RWPE1 (cell line): ENCODE measurements around the gene RNASE13.

ENCODE experiments used
- CTCF ChIA-PET: fragments of 350-600 bp; sonication (Branson Sonifier 250); formaldehyde crosslinking; extraction: SDS; loops from one replicate; lab custom pipeline; 2021; lab: Yijun Ruan, JAX
- POLR2A ChIA-PET: fragments of 400-600 bp; formaldehyde crosslinking; extraction: SDS; loops from one replicate; lab custom pipeline; 2020; ENCODE audit warnings: antibody characterized with exemption; ENCODE audit not compliant: low non-redundant PET; lab: Yijun Ruan, JAX
- DNase-seq: peaks from one replicate; pipeline ENCODE4 v3.0.0; 2012; ENCODE audit warnings: low spot score
- H3K27ac ChIP-seq: fragments of 450-650 bp; 2 replicates; pipeline ENCODE4 v1.5.1; 2017
- TF ChIP-seq, protein P1 (sequence below): fragments of 450-650 bp; conservative IDR thresholded peaks from 2 replicates; pipeline ENCODE4 v1.5.1; 2017; ENCODE audit warnings: low read depth, mild to moderate bottlenecking

Gene RNASE13

DNA sequence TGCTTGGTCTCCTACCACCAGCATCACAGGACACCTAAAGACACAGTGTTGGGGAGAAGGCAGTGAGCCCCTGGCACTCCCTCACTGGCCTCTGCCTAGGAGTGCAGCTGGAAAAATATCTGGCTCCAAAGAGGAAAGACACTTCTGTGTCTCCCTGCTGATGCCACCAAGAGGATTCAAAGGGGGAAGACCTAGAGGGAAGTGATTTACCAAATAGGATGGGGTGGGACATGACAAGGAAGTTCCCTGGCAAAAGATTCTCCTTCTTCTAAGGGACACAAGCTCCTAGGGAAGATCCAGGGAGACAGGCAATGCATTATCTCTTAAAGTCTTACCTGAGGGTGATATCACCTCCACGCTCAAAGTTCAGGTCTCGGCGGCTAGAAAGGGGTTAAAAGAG lies 15.8 kb downstream of the RNASE13 start:
- no peak for DNase-seq
- POLR2A ChIA-PET, result interaction anchor here (0.7 kb wide), 1 partner anchor 23 kb away, joined by 3 read pairs; the partner anchor contains the start of gene RNASE7
- TF ChIP-seq, protein P1, sequence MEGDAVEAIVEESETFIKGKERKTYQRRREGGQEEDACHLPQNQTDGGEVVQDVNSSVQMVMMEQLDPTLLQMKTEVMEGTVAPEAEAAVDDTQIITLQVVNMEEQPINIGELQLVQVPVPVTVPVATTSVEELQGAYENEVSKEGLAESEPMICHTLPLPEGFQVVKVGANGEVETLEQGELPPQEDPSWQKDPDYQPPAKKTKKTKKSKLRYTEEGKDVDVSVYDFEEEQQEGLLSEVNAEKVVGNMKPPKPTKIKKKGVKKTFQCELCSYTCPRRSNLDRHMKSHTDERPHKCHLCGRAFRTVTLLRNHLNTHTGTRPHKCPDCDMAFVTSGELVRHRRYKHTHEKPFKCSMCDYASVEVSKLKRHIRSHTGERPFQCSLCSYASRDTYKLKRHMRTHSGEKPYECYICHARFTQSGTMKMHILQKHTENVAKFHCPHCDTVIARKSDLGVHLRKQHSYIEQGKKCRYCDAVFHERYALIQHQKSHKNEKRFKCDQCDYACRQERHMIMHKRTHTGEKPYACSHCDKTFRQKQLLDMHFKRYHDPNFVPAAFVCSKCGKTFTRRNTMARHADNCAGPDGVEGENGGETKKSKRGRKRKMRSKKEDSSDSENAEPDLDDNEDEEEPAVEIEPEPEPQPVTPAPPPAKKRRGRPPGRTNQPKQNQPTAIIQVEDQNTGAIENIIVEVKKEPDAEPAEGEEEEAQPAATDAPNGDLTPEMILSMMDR, result no peak
- CTCF ChIA-PET, result interaction anchor here (2.6 kb wide), 1 partner anchor 21 kb away, joined by 12 read pairs; no protein-coding TSS in a partner anchor
- no peak overlapping the region for H3K27ac ChIP-seq

DNA sequence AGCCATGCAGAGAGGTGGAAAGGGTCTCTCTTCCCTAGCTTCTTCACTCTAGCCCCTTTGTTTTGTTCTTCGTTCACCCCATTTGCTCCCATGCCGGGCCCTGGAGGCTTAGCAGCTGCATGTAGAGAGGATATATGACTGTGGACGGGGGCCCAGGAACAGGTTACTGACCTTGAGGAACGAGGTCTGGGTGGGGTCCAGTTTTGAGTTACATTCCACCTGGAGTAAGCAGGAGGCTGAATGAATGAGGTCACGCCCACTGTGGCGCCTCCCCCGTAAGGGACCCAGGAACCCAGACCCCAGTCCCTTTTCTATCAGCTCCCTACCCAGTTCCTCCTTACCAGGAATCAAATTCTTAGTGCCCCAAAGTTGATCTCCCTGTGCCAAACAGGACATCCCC lies 16.3 kb downstream of the RNASE13 start:
- no peak for DNase-seq
- TF ChIP-seq, protein P1, result no peak
- no peak overlapping the region for H3K27ac ChIP-seq
- CTCF ChIA-PET, result interaction anchor here (2.6 to 5.9 kb wide), 2 partner anchors 22 kb away, joined by 12 to 83 read pairs; partner anchors contain the start of gene RNASE7
- POLR2A ChIA-PET, result interaction anchor here (0.7 kb wide), 1 partner anchor 24 kb away, joined by 3 read pairs; the partner anchor contains the start of gene RNASE7

DNA sequence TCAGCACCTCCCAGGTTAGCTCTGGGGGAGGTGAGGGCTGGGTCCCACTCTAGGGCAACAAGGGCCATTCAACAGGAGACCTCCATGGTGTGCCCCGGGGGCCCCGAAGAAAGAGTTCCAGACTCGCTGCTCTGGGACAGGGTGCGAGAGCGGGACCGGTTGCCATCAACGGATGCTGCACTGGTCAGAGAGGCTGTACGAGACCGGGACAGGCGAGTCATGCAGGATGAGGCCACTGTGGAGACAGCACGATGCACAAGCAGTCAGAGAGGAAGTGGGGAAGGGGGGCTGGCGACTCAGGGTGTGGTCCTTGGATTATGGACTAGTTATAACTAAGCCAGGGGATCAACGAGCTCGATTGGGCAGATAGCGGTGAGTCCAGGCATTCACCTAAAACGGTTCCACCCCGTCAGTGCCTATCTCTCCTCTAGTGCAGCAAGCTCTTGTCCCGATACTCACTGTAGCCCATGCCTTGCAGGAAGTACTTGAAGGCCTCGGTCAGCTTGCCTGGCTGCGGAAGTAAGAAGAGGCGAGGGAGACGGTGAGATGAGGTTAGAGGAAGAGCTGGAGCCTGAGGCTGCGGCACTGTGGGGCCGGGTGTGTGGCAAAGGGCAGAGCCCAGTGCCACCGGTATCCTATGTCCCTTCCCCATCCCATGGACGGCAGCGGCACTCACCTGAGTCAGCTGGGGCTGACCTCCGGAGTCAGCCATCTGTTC lies 16.9 kb downstream of the RNASE13 start:
- POLR2A ChIA-PET, result no interaction called here
- CTCF ChIA-PET, result interaction anchor here (0.6 to 5.9 kb wide), 2 partner anchors 23 to 40 kb away, joined by 6 to 83 read pairs; partner anchors contain the start of genes RNASE7 and RNASE8
- no peak overlapping the region for H3K27ac ChIP-seq
- TF ChIP-seq, protein P1, result no peak
- no peak for DNase-seq

DNA sequence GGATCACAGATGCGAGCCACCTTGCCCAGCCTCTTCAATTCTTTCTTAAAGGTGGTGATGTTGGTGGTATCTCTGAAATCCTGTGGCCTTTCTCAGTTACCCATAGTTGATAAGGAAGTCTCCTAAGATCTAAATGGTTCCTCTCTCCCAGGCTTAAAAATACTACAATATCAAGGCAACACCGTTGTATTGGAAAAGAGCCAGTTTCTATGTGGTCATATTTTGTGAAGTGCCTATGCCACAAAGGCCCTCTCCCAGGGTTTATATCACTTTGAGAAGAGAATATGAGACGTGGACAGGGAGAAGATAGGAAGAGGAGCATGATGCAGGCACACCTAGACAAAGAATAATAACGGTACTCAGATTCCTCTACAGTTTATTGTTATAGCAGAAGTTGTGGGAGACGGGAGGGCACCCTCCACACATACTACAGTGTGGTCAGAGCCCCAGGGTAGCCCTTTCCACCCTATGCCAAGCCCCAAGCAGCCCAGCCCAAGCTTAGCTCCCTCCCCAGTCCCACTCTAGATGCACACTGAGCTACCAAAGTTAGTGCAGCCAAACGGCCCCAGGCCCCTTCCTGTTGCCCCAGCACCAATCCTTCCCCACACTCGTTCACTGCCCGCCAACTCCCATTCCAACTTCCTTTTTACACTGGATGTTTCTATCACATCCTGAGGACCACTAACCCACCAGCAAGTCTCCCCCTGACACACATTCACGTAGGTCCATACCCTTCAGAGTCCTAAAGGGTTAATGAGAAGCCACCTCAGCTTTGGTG lies 18.0 kb downstream of the RNASE13 start:
- no peak for DNase-seq
- POLR2A ChIA-PET, result no interaction called here
- TF ChIP-seq, protein P1, result no peak
- no peak overlapping the region for H3K27ac ChIP-seq
- CTCF ChIA-PET, result interaction anchor here (3.0 to 5.9 kb wide), 2 partner anchors 24 to 76 kb away, joined by 23 to 83 read pairs; partner anchors contain the start of gene RNASE7

DNA sequence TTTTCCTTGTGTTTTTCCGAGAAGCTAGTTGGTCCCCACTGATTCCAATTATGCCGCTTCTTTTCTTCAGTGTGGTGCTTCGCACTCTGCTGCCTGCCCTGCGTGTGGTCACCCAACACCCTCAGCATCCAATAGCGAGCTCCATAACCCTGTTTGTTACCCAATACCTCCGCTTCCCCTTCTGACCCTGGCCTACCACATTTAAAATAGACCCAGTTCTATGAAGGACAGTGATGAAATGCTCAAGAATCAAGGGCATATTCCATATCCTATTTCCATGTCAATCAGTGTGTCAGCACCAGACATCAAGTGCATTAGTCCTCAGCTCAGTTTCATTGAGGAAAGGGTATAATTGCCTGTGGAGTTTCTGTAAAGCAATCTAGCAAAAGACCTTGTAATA lies 19.3 kb downstream of the RNASE13 start:
- H3K27ac ChIP-seq, result no peak overlapping the region
- TF ChIP-seq, protein P1, result no peak
- no peak for DNase-seq
- ChIA-PET POLR2A (no interaction called here), CTCF (interaction anchor here (0.6 to 5.9 kb wide), 26 partner anchors 7 to 185 kb away, joined by 3 to 83 read pairs (median 5); partner anchors contain the start of genes ARHGEF40, NDRG2, RNASE7 and RNASE8)

DNA sequence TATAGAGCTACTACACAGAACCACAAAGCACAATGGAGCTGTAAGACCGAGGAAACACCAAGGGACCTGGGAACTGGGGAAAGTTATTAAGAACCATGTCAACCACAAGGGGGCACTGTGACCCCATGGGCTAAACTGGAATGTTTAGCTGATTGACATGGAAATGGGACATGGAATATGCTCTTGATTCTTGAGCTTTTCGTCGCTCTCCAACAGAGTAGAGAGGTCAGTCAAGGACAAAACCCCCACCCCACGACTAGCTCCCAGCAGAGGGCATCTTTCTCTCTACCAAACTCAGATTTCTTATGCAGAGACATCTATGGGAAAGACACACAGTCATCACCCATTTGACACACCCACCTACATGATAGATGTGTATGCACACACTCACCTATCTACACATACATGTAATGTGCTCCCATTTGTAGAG lies 19.8 kb downstream of the RNASE13 start:
- DNase-seq, result peak; percentile 75
- TF ChIP-seq, protein P1, result peak; percentile 90
- H3K27ac ChIP-seq, result no peak overlapping the region
- ChIA-PET CTCF (interaction anchor here (0.5 to 5.9 kb wide), 29 partner anchors 8 to 598 kb away, joined by 3 to 83 read pairs (median 5); partner anchors contain the start of genes ARHGEF40, NDRG2, RNASE7 and RNASE8), POLR2A (interaction anchor here (0.9 kb wide), 1 partner anchor 27 kb away, joined by 3 read pairs; the partner anchor contains the start of gene RNASE7)
